Left lung (tissue), 10 donors: Measurements from ENCODE around the gene FAS. TPM values are rescaled to one million over a fixed set of nuclear protein-coding genes. Genes with fewer than 3 reads are reported as not detected.

Experiments
- ATAC-seq: fragments of 200-7000 bp; cut with Tn5 transposase; one replicate; pipeline ENCODE4 v1.9.1; 2020; ENCODE audit warnings: moderate library complexity
- DNase-seq, 4 donors: peaks; one replicate each; pipeline ENCODE4 v3.0.0-alpha.2; 2013 to 2020
- H3K27ac ChIP-seq, 2 donors: fragments of 200-600 bp; sonication (generic) in 1 of 2; one replicate each; pipeline versions ENCODE4 v1.5.0 to v1.8.0; 2020 to 2021
- H3K27me3 ChIP-seq, 2 donors: fragments of 200-600 bp; sonication (generic) in 1 of 2; one replicate each; pipeline versions ENCODE4 v1.5.0 to v1.8.0; 2020 to 2021
- H3K36me3 ChIP-seq, 2 donors: fragments of 200-600 bp; sonication (generic) in 1 of 2; one replicate each; pipeline versions ENCODE4 v1.5.0 to v1.8.0; 2020 to 2021
- H3K4me1 ChIP-seq, 2 donors: fragments of 200-600 bp; one replicate each; pipeline ENCODE4 v1.8.0; 2021
- H3K4me3 ChIP-seq, 2 donors: fragments of 200-600 bp; sonication (generic) in 1 of 2; one replicate each; pipeline versions ENCODE4 v1.5.0 to v1.8.0; 2020 to 2021; ENCODE audit warnings: mild to moderate bottlenecking in 1 of 2
- H3K9me3 ChIP-seq, 2 donors: fragments of 200-600 bp; sonication (generic) in 1 of 2; one replicate each; pipeline versions ENCODE4 v1.5.0 to v1.8.0; 2020 to 2021
- intact Hi-C, 2 donors: fragments of 100-400 bp; cut with DNase I; formaldehyde crosslinking; loops; one replicate each; pipeline versions ENCODE4 v1.11.2 to v1.14.2; 2022
- polyA plus RNA-seq, 6 donors: library from polyadenylated mRNA; unstranded; fragments of 120-200 nt; gene quantifications; one replicate each; pipeline ENCODE4 v1.2.1, GENCODE V29; 2013; ENCODE audit not compliant: insufficient read length in 6 of 6
- total RNA-seq, 2 donors: library from RNA; stranded (reverse); fragmentation: NEBNext Ultra II Directional; extraction: Animal tissue kit (Norgen Biotek cat#: 25700); gene quantifications; one replicate each; pipeline ENCODE4 v1.2.1, GENCODE V29; 2021
- TF ChIP-seq, protein P1 (sequence below), 2 donors: fragments of 200-600 bp; sonication (generic) in 1 of 2; IDR thresholded peaks; one replicate each; pipeline versions ENCODE4 v1.5.0 to v1.8.0; 2021; ENCODE audit warnings: antibody characterized with exemption in 2 of 2
- donor health status: DM: no; HTN: yes; CAD: no.
- donor health status: DM: no; HTN: no; CAD: no.

FAS gene
- total and polyA plus RNA-seq, 8 donors: 15.1 to 76.4 (median 26.7) TPM

DNA sequence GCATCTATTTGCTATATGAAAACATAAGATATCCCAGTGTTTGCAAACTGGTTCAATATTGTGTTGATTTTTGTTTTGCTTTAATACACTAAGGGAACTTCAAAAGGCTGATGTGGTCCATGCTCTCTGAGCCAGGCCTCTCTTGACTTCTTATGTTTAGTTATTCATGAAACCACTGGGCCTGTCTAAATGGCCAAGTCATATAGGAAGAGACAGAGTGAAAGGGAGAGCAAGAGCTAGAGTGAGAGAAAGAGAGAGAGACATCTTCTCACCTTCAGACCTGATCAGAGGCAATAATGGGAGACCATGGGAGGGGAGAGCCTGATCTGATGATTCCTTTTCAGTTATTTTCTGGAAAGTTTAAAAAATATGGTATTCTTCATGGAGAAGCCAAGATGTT, 6.1 kb upstream of the FAS start:
- peak overlapping the region in 1 of 2 donors; percentile 10 for H3K27ac ChIP-seq
- peaks cover 16 to 32% of the 10 kb centered on the region in 2 donors for H3K4me1 ChIP-seq
- H3K27me3 ChIP-seq: no peaks in the 10 kb centered on the region
- intact Hi-C loops: no loop called here
- no peak overlapping the region for H3K4me3 ChIP-seq
- H3K9me3 ChIP-seq: no peaks in the 10 kb centered on the region
- TF ChIP-seq, protein P1, sequence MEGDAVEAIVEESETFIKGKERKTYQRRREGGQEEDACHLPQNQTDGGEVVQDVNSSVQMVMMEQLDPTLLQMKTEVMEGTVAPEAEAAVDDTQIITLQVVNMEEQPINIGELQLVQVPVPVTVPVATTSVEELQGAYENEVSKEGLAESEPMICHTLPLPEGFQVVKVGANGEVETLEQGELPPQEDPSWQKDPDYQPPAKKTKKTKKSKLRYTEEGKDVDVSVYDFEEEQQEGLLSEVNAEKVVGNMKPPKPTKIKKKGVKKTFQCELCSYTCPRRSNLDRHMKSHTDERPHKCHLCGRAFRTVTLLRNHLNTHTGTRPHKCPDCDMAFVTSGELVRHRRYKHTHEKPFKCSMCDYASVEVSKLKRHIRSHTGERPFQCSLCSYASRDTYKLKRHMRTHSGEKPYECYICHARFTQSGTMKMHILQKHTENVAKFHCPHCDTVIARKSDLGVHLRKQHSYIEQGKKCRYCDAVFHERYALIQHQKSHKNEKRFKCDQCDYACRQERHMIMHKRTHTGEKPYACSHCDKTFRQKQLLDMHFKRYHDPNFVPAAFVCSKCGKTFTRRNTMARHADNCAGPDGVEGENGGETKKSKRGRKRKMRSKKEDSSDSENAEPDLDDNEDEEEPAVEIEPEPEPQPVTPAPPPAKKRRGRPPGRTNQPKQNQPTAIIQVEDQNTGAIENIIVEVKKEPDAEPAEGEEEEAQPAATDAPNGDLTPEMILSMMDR (IDR thresholded peaks at IDR 0.05): no peak
- no peaks in the 10 kb centered on the region for H3K36me3 ChIP-seq
- DNase-seq (no peak), ATAC-seq (no peak)

- Histone ChIP-seq H3K27ac (peak overlapping the region; percentile 11 to 35), H3K4me1 (peaks cover 10 to 39% of the 10 kb centered on the region in 2 donors)
- intact Hi-C loops: loop anchor here in 1 of 2 donors (5.0 kb wide), 1 partner anchor 49 kb away; no protein-coding TSS in a partner anchor
These were observed 3.9 kb upstream of the FAS start for GRCh38 chr10:88986549-88987242.

GRCh38 chr10:88987243-88987725, 3.3 kb upstream of the FAS start:
- Histone ChIP-seq H3K4me3 (no peak overlapping the region), H3K9me3 (no peaks in the 10 kb centered on the region), H3K36me3 (no peaks in the 10 kb centered on the region), H3K27me3 (no peaks in the 10 kb centered on the region), H3K27ac (peak overlapping the region; percentile 11 to 15), H3K4me1 (peaks cover 8 to 42% of the 10 kb centered on the region in 2 donors)
- intact Hi-C loops: loop anchor here in 1 of 2 donors (5.0 kb wide), 1 partner anchor 50 kb away; no protein-coding TSS in a partner anchor
- DNase-seq: no peak
- TF ChIP-seq, protein P1 (IDR thresholded peaks at IDR 0.05): no peak
- no peak for ATAC-seq

More at GRCh38 chr10:88986549-88987242, 3.9 kb upstream of the FAS start:
- DNase-seq (peak in 1 of 4 donors; percentile 62), ATAC-seq (no peak)
- Histone ChIP-seq H3K36me3 (no peaks in the 10 kb centered on the region), H3K27me3 (no peaks in the 10 kb centered on the region), H3K4me3 (no peak overlapping the region), H3K9me3 (no peaks in the 10 kb centered on the region)
- TF ChIP-seq, protein P1 (IDR thresholded peaks at IDR 0.05): peak; percentile 56 to 72

- ATAC-seq (no peak), DNase-seq (no peak)
- TF ChIP-seq, protein P1 (IDR thresholded peaks at IDR 0.05): no peak
- peak overlapping the region; percentile 11 to 15 for H3K27ac ChIP-seq
- H3K36me3 ChIP-seq: no peaks in the 10 kb centered on the region
- no peak overlapping the region for H3K4me3 ChIP-seq
- intact Hi-C loops: loop anchor here in 1 of 2 donors (5.0 kb wide), 1 partner anchor 51 kb away; no protein-coding TSS in a partner anchor
- H3K4me1 ChIP-seq: peaks cover 8 to 48% of the 10 kb centered on the region in 2 donors
- no peaks in the 10 kb centered on the region for H3K9me3 ChIP-seq
- H3K27me3 ChIP-seq: no peaks in the 10 kb centered on the region
These were observed 2.8 kb upstream of the FAS start for GRCh38 chr10:88987840-88988239.

DNA sequence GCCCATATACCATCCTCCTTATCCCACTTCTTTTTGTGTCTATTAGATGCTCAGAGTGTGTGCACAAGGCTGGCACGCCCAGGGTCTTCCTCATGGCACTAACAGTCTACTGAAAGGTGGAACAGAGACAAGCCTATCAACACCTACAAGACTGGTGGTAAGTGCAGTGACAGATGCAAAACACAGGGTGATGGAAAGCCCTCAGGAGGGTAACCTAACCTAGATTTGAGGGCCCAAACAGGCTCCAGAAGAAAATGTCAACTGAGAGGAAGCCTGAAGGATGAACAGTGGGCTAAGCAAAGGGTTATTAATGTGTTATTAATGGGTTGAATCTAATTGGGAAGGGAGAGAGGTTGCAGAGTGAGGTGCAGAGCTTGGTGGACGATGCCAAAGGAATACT, 1.2 kb upstream of the FAS start:
- peaks cover 14 to 59% of the 10 kb centered on the region in 2 donors for H3K4me1 ChIP-seq
- intact Hi-C loops: loop anchor here in 1 of 2 donors (5.0 kb wide), 1 partner anchor 52 kb away; no protein-coding TSS in a partner anchor
- TF ChIP-seq, protein P1 (IDR thresholded peaks at IDR 0.05): no peak
- H3K4me3 ChIP-seq: peak overlapping the region; percentile 79 to 82
- DNase-seq (no peak), ATAC-seq (no peak)
- no peaks in the 10 kb centered on the region for H3K27me3 ChIP-seq
- no peaks in the 10 kb centered on the region for H3K36me3 ChIP-seq
- H3K9me3 ChIP-seq: no peaks in the 10 kb centered on the region
- peak overlapping the region; percentile 98 to 99 for H3K27ac ChIP-seq
